Gastroesophageal sphincter (tissue), 4 donors: ENCODE results near the gene TTC33. TPM values are rescaled to one million over a fixed set of nuclear protein-coding genes. Genes with fewer than 3 reads are reported as not detected.

Source experiments
- ATAC-seq: fragments of 150-250 bp; one replicate; pipeline ENCODE4 v1.9.1; 2016; ENCODE audit warnings: mild to moderate bottlenecking, moderate library complexity
- H3K27ac ChIP-seq, 4 donors: fragments of 200-600 bp; sonication (generic) in 3 of 4; 1 replicate in 3 of 4; 2 replicates in 1 of 4; pipeline ENCODE4 v1.5.1; 2016 to 2019
- H3K27me3 ChIP-seq: fragments of 200-600 bp; sonication (generic); one replicate; pipeline ENCODE4 v1.5.1; 2019
- H3K36me3 ChIP-seq, 2 donors: fragments of 200-600 bp; sonication (generic); one replicate each; pipeline ENCODE4 v1.5.1; 2019; ENCODE audit warnings: control low read depth in 1 of 2
- H3K4me1 ChIP-seq, 3 donors: fragments of 200-600 bp; sonication (generic); 1 replicate in 2 of 3; 2 replicates in 1 of 3; pipeline ENCODE4 v1.5.1; 2016 to 2019; ENCODE audit warnings: control low read depth in 2 of 3
- H3K4me3 ChIP-seq, 2 donors: fragments of 200-600 bp; sonication (generic); one replicate each; pipeline ENCODE4 v1.5.1; 2019; ENCODE audit warnings: mild to moderate bottlenecking in 1 of 2, moderate library complexity in 1 of 2
- H3K9me3 ChIP-seq, 3 donors: fragments of 200-600 bp; sonication (generic); one replicate each; pipeline ENCODE4 v1.5.1; 2017 to 2019; ENCODE audit warnings: control low read depth in 2 of 3
- EP300 ChIP-seq: sonication (generic); formaldehyde crosslinking; IDR thresholded peaks from one replicate; pipeline ENCODE4 v1.6.1; 2017; ENCODE audit warnings: antibody characterized with exemption, mild to moderate bottlenecking
- POLR2A ChIP-seq, 2 donors: fragments of 450-650 bp; IDR thresholded peaks; one replicate each; pipeline ENCODE4 v1.6.1; 2017; ENCODE audit warnings: antibody characterized with exemption in 2 of 2, mild to moderate bottlenecking in 2 of 2, moderate library complexity in 1 of 2
- POLR2AphosphoS5 ChIP-seq: sonication (generic); formaldehyde crosslinking; IDR thresholded peaks from one replicate; pipeline ENCODE4 v1.6.1; 2017; ENCODE audit warnings: antibody characterized with exemption
- WGBS, 2 donors: methylation state at CpG; one replicate each; pipeline ENCODE4 v1.1.5; 2018; ENCODE audit warnings: low coverage in 1 of 2; 5-methylcytosine and 5-hydroxymethylcytosine counted together
- total RNA-seq, 4 donors: library from RNA; depleted of rRNA; stranded (reverse); fragments of >200 nt; gene quantifications; one replicate each; pipeline ENCODE4 v1.1.0, GENCODE V29; 2016
- TF ChIP-seq, protein P1 (sequence below), 4 experiments: fragments of 200-600 bp in 2 of 4; fragments of 450-650 bp in 2 of 4; sonication (generic) in 1 of 4; IDR thresholded peaks; one replicate each; pipeline ENCODE4 v1.5.1; 2017 to 2019; ENCODE audit warnings: antibody characterized with exemption in 4 of 4, mild to moderate bottlenecking in 2 of 4, moderate library complexity in 2 of 4

The TTC33 gene
- total RNA-seq, 4 donors from 2014 or later: 23.2 to 27.7 (median 25.8) TPM

DNA sequence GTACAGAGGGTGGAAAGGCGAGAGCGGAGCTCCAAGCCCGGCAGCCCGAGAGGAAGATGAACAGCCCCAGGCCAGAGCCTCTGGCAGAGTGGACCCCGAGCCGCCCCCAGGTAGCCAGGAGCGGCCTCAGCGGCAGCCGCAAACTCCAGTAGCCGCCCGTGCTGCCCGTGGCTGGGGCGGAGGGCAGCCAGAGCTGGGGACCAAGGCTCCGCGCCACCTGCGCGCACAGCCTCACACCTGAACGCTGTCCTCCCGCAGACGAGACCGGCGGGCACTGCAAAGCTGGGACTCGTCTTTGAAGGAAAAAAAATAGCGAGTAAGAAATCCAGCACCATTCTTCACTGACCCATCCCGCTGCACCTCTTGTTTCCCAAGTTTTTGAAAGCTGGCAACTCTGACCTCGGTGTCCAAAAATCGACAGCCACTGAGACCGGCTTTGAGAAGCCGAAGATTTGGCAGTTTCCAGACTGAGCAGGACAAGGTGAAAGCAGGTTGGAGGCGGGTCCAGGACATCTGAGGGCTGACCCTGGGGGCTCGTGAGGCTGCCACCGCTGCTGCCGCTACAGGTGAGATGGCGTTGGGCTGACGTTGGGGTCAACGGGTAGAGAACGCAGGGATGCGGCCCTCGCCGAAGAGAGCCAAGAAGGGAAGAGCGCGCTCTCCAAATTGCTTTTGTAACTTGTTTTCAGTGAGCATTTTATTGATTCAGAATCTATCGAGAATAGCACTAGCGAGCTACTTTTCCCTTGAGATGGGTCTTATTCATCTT is 75.7 kb downstream of the TTC33 start, which contains the start of gene PTGER4:
Gene PTGER4, plus strand, starts transcription at position 3 of the 769 bp plus-strand sequence. CDS start 1,079 bp downstream, outside the sequence.
- Histone ChIP-seq H3K4me1 (peaks cover 0 to 91% (median 9%) of the 10 kb centered on the region in 3 donors), H3K9me3 (no peaks in the 10 kb centered on the region), H3K4me3 (peak within 1 kb of the TSS; percentile 68 to 78), H3K27me3 (peaks cover 17% of the 10 kb centered on the region), H3K27ac (peak within 1 kb of the TSS; percentile 51 to 93 (median 90)), H3K36me3 (no peaks in the 10 kb centered on the region)
- WGBS, 2 donors: 0 to 2% methylated on average over 2 to 19 of the region's 44 CpGs
- TF ChIP-seq POLR2AphosphoS5: peak; percentile 94
- TF ChIP-seq, protein P1, sequence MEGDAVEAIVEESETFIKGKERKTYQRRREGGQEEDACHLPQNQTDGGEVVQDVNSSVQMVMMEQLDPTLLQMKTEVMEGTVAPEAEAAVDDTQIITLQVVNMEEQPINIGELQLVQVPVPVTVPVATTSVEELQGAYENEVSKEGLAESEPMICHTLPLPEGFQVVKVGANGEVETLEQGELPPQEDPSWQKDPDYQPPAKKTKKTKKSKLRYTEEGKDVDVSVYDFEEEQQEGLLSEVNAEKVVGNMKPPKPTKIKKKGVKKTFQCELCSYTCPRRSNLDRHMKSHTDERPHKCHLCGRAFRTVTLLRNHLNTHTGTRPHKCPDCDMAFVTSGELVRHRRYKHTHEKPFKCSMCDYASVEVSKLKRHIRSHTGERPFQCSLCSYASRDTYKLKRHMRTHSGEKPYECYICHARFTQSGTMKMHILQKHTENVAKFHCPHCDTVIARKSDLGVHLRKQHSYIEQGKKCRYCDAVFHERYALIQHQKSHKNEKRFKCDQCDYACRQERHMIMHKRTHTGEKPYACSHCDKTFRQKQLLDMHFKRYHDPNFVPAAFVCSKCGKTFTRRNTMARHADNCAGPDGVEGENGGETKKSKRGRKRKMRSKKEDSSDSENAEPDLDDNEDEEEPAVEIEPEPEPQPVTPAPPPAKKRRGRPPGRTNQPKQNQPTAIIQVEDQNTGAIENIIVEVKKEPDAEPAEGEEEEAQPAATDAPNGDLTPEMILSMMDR (IDR thresholded peaks at IDR 0.05): no peak
- TF ChIP-seq EP300: no peak
- peak; percentile 85 to 92 for TF ChIP-seq POLR2A (IDR thresholded peaks at IDR 0.05)
- no peak for ATAC-seq

DNA sequence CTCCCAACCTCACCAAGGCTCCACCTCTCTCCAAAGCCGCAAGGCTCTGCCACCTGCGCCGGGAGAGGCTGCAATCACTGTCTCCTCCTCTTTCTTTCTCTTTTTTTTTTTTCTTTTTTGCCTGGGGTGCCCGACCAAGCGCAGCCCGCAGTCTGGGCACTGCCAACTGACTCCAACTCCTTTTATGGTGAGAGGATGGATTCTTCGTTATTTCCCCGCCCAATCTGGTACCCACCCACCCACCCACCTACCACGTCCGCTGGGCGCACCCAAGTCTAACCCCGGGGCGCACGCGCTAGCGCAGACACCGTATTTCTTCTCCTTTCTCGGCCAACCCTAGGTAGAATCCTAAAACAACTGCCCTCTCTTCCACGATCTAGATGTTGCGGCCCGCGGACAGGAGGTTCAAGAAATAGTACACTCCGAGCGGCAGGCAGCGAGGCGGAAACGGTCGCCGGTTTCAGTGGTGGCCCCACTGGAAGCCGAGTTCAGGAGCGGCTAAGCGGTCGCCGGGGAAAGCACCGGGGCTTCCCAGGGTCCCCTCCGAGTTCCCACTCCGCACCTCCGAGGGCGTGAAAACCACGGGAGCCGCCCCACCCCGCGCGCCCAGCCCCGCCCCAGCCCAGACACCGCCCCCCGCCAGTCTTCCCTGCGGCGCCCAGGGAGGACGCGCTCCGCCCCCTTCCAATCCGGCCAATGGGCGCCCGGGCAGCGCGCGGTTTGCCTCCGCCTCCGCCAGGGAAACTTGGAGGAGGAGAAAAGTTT is 76.4 kb downstream of the TTC33 start:
- peak; percentile 92 for ATAC-seq
- no peaks in the 10 kb centered on the region for H3K36me3 ChIP-seq

DNA sequence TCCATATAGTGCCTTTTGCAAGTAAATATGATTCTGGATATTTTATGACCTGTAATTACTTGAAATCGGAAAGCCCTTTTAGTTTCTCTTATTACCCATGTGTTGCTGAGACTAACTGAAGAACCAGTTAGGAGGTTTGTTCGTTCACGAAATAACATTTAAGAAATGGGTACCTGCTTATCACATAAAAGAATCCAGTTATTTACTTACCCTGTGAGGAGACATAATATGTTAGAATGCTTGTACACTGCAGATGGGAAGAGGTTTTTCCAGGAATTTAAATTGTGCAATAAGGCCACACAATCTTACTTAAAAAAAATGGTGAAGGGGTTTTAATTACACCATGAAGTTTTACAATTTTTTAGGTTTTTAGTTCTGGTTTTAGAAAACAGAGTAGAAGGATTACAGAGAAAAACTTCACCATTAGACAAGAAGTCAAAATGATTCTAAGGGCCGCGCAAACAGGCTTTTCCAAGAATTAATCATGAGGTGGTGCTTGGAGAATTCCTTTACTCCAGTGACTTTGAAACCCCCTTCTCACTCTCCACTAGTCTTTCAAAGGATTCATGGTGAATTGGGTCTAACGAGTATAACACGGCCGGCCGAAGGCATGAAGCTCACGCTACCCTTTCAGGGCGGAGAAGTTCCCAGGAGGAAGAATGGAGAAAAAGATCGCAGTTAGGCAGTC is 77.2 kb downstream of the TTC33 start:
- Histone ChIP-seq H3K4me3 (peak overlapping the region; percentile 68 to 78), H3K27ac (peak overlapping the region; percentile 32 to 93 (median 90)), H3K27me3 (peaks cover 17% of the 10 kb centered on the region), H3K4me1 (peaks cover 0 to 76% (median 9%) of the 10 kb centered on the region in 3 donors), H3K36me3 (no peaks in the 10 kb centered on the region), H3K9me3 (no peaks in the 10 kb centered on the region)
- no peak for ATAC-seq
- TF ChIP-seq POLR2AphosphoS5: no peak
- TF ChIP-seq, protein P1 (IDR thresholded peaks at IDR 0.05): no peak
- TF ChIP-seq POLR2A (IDR thresholded peaks at IDR 0.05): no peak
- no peak for TF ChIP-seq EP300
- 12 to 15% methylated on average over 12 of the region's 12 CpGs for WGBS, 2 donors

More for the DNA sequence above, 76.4 kb downstream of the TTC33 start:
- peaks cover 17% of the 10 kb centered on the region for H3K27me3 ChIP-seq
- WGBS, 2 donors: 0 to 3% methylated on average over 5 to 12 of the region's 60 CpGs
- H3K9me3 ChIP-seq: no peaks in the 10 kb centered on the region
- H3K4me1 ChIP-seq: peaks cover 0 to 84% (median 9%) of the 10 kb centered on the region in 3 donors
- TF ChIP-seq POLR2AphosphoS5: peak; percentile 58
- TF ChIP-seq EP300: no peak
- TF ChIP-seq, protein P1 (IDR thresholded peaks at IDR 0.05): no peak
- TF ChIP-seq POLR2A (IDR thresholded peaks at IDR 0.05): no peak
- peak overlapping the region; percentile 32 to 93 (median 90) for H3K27ac ChIP-seq
- H3K4me3 ChIP-seq: peak overlapping the region; percentile 68 to 78

DNA sequence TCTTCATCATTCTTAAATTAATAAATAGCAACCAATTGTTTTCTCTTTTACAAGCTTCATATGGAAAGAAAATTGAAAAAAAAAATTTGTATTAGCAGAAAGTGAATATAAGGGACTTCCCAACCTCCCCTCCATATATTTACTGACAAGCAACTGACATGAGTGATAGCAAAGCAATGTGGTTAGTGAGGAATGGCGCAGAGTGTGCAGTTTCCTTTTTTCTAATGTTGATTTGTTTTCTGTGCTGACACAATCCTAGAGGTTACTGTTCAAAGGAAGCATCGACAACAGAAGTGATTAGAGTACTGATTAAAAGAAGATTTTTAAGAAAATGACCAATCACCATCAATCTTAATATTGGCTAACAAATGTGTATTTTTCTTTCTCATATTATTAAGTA is 77.7 kb downstream of the TTC33 start:
- H3K9me3 ChIP-seq: no peaks in the 10 kb centered on the region
- no peaks in the 10 kb centered on the region for H3K36me3 ChIP-seq
- TF ChIP-seq POLR2AphosphoS5: no peak
- TF ChIP-seq, protein P1 (IDR thresholded peaks at IDR 0.05): no peak
- H3K27ac ChIP-seq: peak overlapping the region in 3 of 4 donors; percentile 88 to 93 (median 91)
- peaks cover 17% of the 10 kb centered on the region for H3K27me3 ChIP-seq
- no peak for ATAC-seq
- H3K4me1 ChIP-seq: peaks cover 0 to 71% (median 9%) of the 10 kb centered on the region in 3 donors
- peak overlapping the region in 1 of 2 donors; percentile 68 for H3K4me3 ChIP-seq
- 61 to 65% methylated on average over 2 of the region's 2 CpGs for WGBS, 2 donors
